A549 (cell line): ENCODE data around the gene DACT3.

Source experiments
- MAFK ChIP-seq: fragments of 450-650 bp; IDR thresholded peaks from 2 replicates; pipeline ENCODE4 v1.6.1; 2014; ENCODE audit not compliant: partially characterized antibody
- RNF2 ChIP-seq: fragments of 200-600 bp; sonication (generic); IDR thresholded peaks from 2 replicates; pipeline ENCODE4 v1.6.1; 2016; ENCODE audit warnings: low read depth, mild to moderate bottlenecking, antibody characterized with exemption, moderate library complexity, borderline replicate concordance

- no peak for TF ChIP-seq RNF2
- TF ChIP-seq MAFK, result no peak
These were observed 40.7 kb downstream of the DACT3 start for GRCh38 chr19:46620267-46620666.
